Liver (tissue), 9 donors: ENCODE results near the gene MLLT3. TPM values are rescaled to one million over a fixed set of nuclear protein-coding genes. Genes with fewer than 3 reads are reported as not detected.

Experiments used
- DNase-seq: peaks from one replicate; pipeline ENCODE4 v3.0.0-alpha.2; 2017; ENCODE audit warnings: low spot score
- H3K27ac ChIP-seq, 2 donors: one replicate each; pipeline ENCODE4 v1.7.0; 2013; ENCODE audit warnings: inconsistent platforms in 2 of 2, low read length in 2 of 2, control low read depth in 1 of 2, low read depth in 1 of 2, mild to moderate bottlenecking in 1 of 2
- H3K27me3 ChIP-seq, 4 donors: one replicate each; pipeline versions ENCODE4 v1.6.1 to v1.7.0; 2013; ENCODE audit warnings: low read length in 3 of 4, inconsistent platforms in 1 of 4, mild to moderate bottlenecking in 1 of 4, moderate library complexity in 1 of 4; ENCODE audit not compliant: control insufficient read depth in 4 of 4, insufficient read depth in 4 of 4
- H3K36me3 ChIP-seq, 4 donors: one replicate each; pipeline versions ENCODE4 v1.6.1 to v1.7.0; 2013; ENCODE audit warnings: low read length in 3 of 4, mild to moderate bottlenecking in 3 of 4, low read depth in 1 of 4, moderate library complexity in 1 of 4; ENCODE audit not compliant: control insufficient read depth in 4 of 4, insufficient read depth in 3 of 4
- H3K4me1 ChIP-seq, 4 donors: one replicate each; pipeline versions ENCODE4 v1.6.1 to v1.7.0; 2013; ENCODE audit warnings: low read length in 3 of 4, mild to moderate bottlenecking in 3 of 4, moderate library complexity in 1 of 4; ENCODE audit not compliant: control insufficient read depth in 4 of 4, insufficient read depth in 4 of 4
- H3K4me3 ChIP-seq, 3 donors: one replicate each; pipeline versions ENCODE4 v1.6.1 to v1.7.0; 2013; ENCODE audit warnings: low read length in 3 of 3, control low read depth in 1 of 3, low read depth in 1 of 3, mild to moderate bottlenecking in 1 of 3
- H3K9ac ChIP-seq, 2 donors: one replicate each; pipeline ENCODE4 v1.7.0; 2013; ENCODE audit warnings: low read length in 2 of 2, mild to moderate bottlenecking in 2 of 2, moderate library complexity in 2 of 2, control low read depth in 1 of 2, low read depth in 1 of 2
- H3K9me3 ChIP-seq, 4 donors: one replicate each; pipeline versions ENCODE4 v1.6.1 to v1.7.0; 2013; ENCODE audit warnings: low read length in 3 of 4; ENCODE audit not compliant: control insufficient read depth in 4 of 4
- ATF3 ChIP-seq: IDR thresholded peaks from 2 replicates; pipeline ENCODE4 v1.6.1; 2016; ENCODE audit warnings: antibody characterized with exemption
- CTCF ChIP-seq: fragments of 150-350 bp; IDR thresholded peaks from 2 replicates; pipeline ENCODE4 v1.5.1; 2017; ENCODE audit warnings: improper control_type of control experiment, low read depth, low read length; ENCODE audit not compliant: missing input control
- EGR1 ChIP-seq, 2 donors: IDR thresholded peaks; 2 replicates each; pipeline ENCODE4 v1.6.1; 2016 to 2018; ENCODE audit warnings: antibody characterized with exemption in 2 of 2, low read depth in 2 of 2
- FOXA1 ChIP-seq: IDR thresholded peaks from 2 replicates; pipeline ENCODE4 v1.6.1; 2016; ENCODE audit warnings: antibody characterized with exemption
- FOXA2 ChIP-seq: IDR thresholded peaks from 2 replicates; pipeline ENCODE4 v1.6.1; 2016; ENCODE audit warnings: antibody characterized with exemption
- GABPA ChIP-seq, 2 donors: IDR thresholded peaks in 1 of 2; conservative IDR thresholded peaks in 1 of 2; 2 replicates each; pipeline ENCODE4 v1.6.1; 2016; ENCODE audit warnings: antibody characterized with exemption in 2 of 2, mild to moderate bottlenecking in 1 of 2, moderate library complexity in 1 of 2
- HNF4A ChIP-seq, 2 donors: conservative IDR thresholded peaks; 2 replicates each; pipeline ENCODE4 v1.6.1; 2016; ENCODE audit warnings: antibody characterized with exemption in 2 of 2, mild to moderate bottlenecking in 2 of 2
- HNF4G ChIP-seq: IDR thresholded peaks from 2 replicates; pipeline ENCODE4 v1.6.1; 2016; ENCODE audit warnings: antibody characterized with exemption
- JUND ChIP-seq, 2 donors: IDR thresholded peaks; 2 replicates each; pipeline ENCODE4 v1.6.1; 2016; ENCODE audit warnings: antibody characterized with exemption in 2 of 2
- RAD21 ChIP-seq, 2 donors: IDR thresholded peaks; 2 replicates each; pipeline ENCODE4 v1.6.1; 2016; ENCODE audit warnings: antibody characterized with exemption in 2 of 2, mild to moderate bottlenecking in 2 of 2
- RXRA ChIP-seq, 2 donors: IDR thresholded peaks; 2 replicates each; pipeline ENCODE4 v1.6.1; 2017 to 2018; ENCODE audit warnings: antibody characterized with exemption in 2 of 2, mild to moderate bottlenecking in 1 of 2
- SP1 ChIP-seq: IDR thresholded peaks from 2 replicates; pipeline ENCODE4 v1.6.1; 2018; ENCODE audit warnings: antibody characterized with exemption, mild to moderate bottlenecking
- TAF1 ChIP-seq: conservative IDR thresholded peaks from 2 replicates; pipeline ENCODE4 v1.6.1; 2016; ENCODE audit warnings: antibody characterized with exemption, mild to moderate bottlenecking
- YY1 ChIP-seq: IDR thresholded peaks from 2 replicates; pipeline ENCODE4 v1.6.1; 2016; ENCODE audit warnings: antibody characterized with exemption, mild to moderate bottlenecking
- WGBS: extraction: QIAGEN DNeasy Blood & Tissue Kit; methylation state at CpG from one replicate; pipeline ENCODE4 v1.1.7; 2013; 5-methylcytosine and 5-hydroxymethylcytosine counted together
- polyA plus RNA-seq, 2 donors: library from polyadenylated mRNA; stranded (reverse) in 1 of 2; unstranded in 1 of 2; fragments of 200-250 nt in 1 of 2; fragments of >200 nt in 1 of 2; fragmentation: Nextera tagmentation in 1 of 2; extraction: Ambion mirVana in 1 of 2; gene quantifications; one replicate each; pipeline versions ENCODE4 v1.2.1 to v1.2.3, GENCODE V29; 2013 to 2015
- total RNA-seq, 2 donors: library from RNA; depleted of rRNA; stranded (reverse); fragments of >200 nt; gene quantifications; one replicate each; pipeline ENCODE4 v1.2.3, GENCODE V29; 2014
- TF ChIP-seq, protein P1 (sequence below): IDR thresholded peaks from 2 replicates; pipeline ENCODE4 v1.6.1; 2016; ENCODE audit warnings: antibody characterized with exemption
- donor health status: healthy.
- donor health status: healthy.
- donor health status: healthy.
- donor health status: healthy.
- donor health status: healthy.

The MLLT3 gene
- total and polyA plus RNA-seq, 4 donors, result 0.79 to 25.5 (median 1.3) TPM

DNA sequence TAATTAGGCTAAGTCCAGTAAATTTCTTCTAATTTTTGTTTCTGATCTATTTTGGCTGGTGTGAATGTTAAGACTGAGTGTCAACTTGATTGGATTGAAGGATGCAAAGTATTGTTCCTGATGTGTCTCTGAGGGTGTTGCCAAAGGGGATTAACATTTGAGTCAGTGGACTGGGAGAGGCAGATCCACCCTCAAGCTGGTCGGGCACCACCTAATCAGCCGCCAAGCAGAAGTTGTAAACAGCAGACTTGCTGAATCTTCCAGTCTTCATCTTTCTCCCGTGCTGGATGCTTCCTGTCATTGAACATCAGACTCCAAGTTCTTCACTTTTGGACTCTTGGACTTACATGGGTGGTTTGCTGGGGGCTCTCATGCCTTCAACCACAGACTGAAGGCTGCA, 21.4 kb upstream of the MLLT3 start:
- DNase-seq, result no peak
- Histone ChIP-seq H3K36me3 (no peaks in the 10 kb centered on the region), H3K4me1 (no peaks in the 10 kb centered on the region), H3K9ac (no peak overlapping the region), H3K27me3 (peaks cover 0 to 3% (median 0%) of the 10 kb centered on the region in 4 donors), H3K27ac (no peak overlapping the region), H3K4me3 (no peak overlapping the region), H3K9me3 (no peaks in the 10 kb centered on the region)
- 77% methylated on average over 3 of the region's 3 CpGs for WGBS
- no peak for TF ChIP-seq CTCF
- no peak for TF ChIP-seq TAF1
- TF ChIP-seq HNF4A (conservative IDR thresholded peaks at IDR 0.05), result no peak

GRCh38 chr9:20642045-20642444, 19.7 kb upstream of the MLLT3 start:
- DNase-seq, result no peak
- Histone ChIP-seq H3K36me3 (no peaks in the 10 kb centered on the region), H3K27me3 (no peaks in the 10 kb centered on the region), H3K4me3 (no peak overlapping the region), H3K4me1 (no peaks in the 10 kb centered on the region), H3K9ac (no peak overlapping the region), H3K27ac (no peak overlapping the region), H3K9me3 (no peaks in the 10 kb centered on the region)
- TF ChIP-seq ATF3 (no peak), GABPA (IDR thresholded peaks at IDR 0.05 in 1 of 2, conservative IDR thresholded peaks at IDR 0.05 in 1 of 2) (no peak), HNF4A (conservative IDR thresholded peaks at IDR 0.05) (no peak), RXRA (IDR thresholded peaks at IDR 0.05) (no peak), TAF1 (no peak), SP1 (no peak)
- WGBS, result 89% methylated on average over 1 of the region's 1 CpG

GRCh38 chr9:20640331-20641187, 18.3 kb upstream of the MLLT3 start:
- no peak for DNase-seq
- H3K27me3 ChIP-seq, result peaks cover 0 to 2% (median 0%) of the 10 kb centered on the region in 4 donors
- no peak overlapping the region for H3K4me3 ChIP-seq
- 82% methylated on average over 7 of the region's 7 CpGs for WGBS
- TF ChIP-seq EGR1 (IDR thresholded peaks at IDR 0.05; ENCODE audit: low read depth in 2 of 2), result no peak
- no peak for TF ChIP-seq RAD21 (IDR thresholded peaks at IDR 0.05)
- no peak overlapping the region for H3K9ac ChIP-seq
- H3K9me3 ChIP-seq, result no peaks in the 10 kb centered on the region
- no peaks in the 10 kb centered on the region for H3K4me1 ChIP-seq
- H3K27ac ChIP-seq, result no peak overlapping the region
- no peaks in the 10 kb centered on the region for H3K36me3 ChIP-seq

DNA sequence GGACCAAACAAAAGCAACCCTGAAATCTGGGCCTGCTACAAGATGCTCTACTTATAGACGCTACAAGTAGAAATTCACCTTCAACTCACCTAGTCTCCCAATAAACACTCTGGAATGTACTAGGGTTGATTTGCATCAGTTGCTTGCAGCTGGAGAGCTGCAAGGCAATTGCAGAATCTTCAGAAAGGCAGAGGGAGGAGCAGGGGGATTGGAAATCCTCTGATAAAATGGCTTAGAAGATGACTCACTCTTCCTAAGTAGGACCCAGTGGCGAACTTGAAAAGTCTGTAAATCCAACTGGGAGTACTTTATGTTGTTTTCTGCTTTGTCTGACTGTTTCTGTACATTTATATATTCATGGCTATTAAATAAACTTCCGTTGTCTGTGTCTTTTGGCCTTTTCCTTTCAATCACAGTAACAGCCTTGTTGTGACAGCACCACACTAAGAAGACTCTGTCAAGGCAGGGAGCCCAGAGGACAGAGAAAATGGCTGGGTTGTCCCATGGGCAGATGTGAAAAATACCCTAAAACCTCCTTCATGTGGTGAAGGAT, 14.7 kb upstream of the MLLT3 start:
- Histone ChIP-seq H3K9me3 (no peaks in the 10 kb centered on the region), H3K36me3 (no peaks in the 10 kb centered on the region), H3K27ac (no peak overlapping the region), H3K4me3 (no peak overlapping the region), H3K4me1 (no peaks in the 10 kb centered on the region), H3K9ac (no peak overlapping the region), H3K27me3 (peaks cover 0 to 2% (median 0%) of the 10 kb centered on the region in 4 donors)
- DNase-seq, result no peak
- WGBS, result 88% methylated on average over 3 of the region's 3 CpGs
- TF ChIP-seq RAD21 (IDR thresholded peaks at IDR 0.05), result no peak
- no peak for TF ChIP-seq RXRA (IDR thresholded peaks at IDR 0.05)
- no peak for TF ChIP-seq FOXA2
- no peak for TF ChIP-seq HNF4G
- no peak for TF ChIP-seq HNF4A (conservative IDR thresholded peaks at IDR 0.05)
- no peak for TF ChIP-seq YY1
- no peak for TF ChIP-seq JUND (IDR thresholded peaks at IDR 0.05)
- no peak for TF ChIP-seq FOXA1
- no peak for TF ChIP-seq EGR1 (IDR thresholded peaks at IDR 0.05; ENCODE audit: low read depth in 2 of 2)
- TF ChIP-seq, protein P1, sequence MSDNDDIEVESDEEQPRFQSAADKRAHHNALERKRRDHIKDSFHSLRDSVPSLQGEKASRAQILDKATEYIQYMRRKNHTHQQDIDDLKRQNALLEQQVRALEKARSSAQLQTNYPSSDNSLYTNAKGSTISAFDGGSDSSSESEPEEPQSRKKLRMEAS, result no peak
- no peak for TF ChIP-seq CTCF
